Sigmoid colon (tissue), 7 donors: ENCODE data around the gene CNTROB. TPM values are rescaled to one million over a fixed set of nuclear protein-coding genes. Genes with fewer than 3 reads are reported as not detected.

Experiments used
- DNase-seq: peaks from one replicate; pipeline ENCODE4 v3.0.0-alpha.2; 2019
- H3K27ac ChIP-seq, 4 donors: fragments of 200-600 bp; sonication (generic); one replicate each; pipeline ENCODE4 v1.5.1; 2016 to 2019; ENCODE audit warnings: mild to moderate bottlenecking in 1 of 4
- H3K27me3 ChIP-seq, 3 donors: fragments of 200-600 bp; sonication (generic); one replicate each; pipeline ENCODE4 v1.5.1; 2019; ENCODE audit warnings: mild to moderate bottlenecking in 1 of 3
- H3K36me3 ChIP-seq, 4 donors: fragments of 200-600 bp; sonication (generic); one replicate each; pipeline ENCODE4 v1.5.1; 2016 to 2019
- H3K4me1 ChIP-seq, 4 donors: fragments of 200-600 bp; sonication (generic); one replicate each; pipeline ENCODE4 v1.5.1; 2017 to 2019
- H3K4me3 ChIP-seq, 4 donors: fragments of 200-600 bp; sonication (generic); one replicate each; pipeline ENCODE4 v1.5.1; 2017 to 2019; ENCODE audit warnings: mild to moderate bottlenecking in 2 of 4, moderate library complexity in 1 of 4
- H3K9me3 ChIP-seq, 4 donors: fragments of 200-600 bp in 3 of 4; sonication (generic) in 3 of 4; one replicate each; pipeline versions ENCODE4 v1.5.1 to v1.6.1; 2013 to 2019
- EP300 ChIP-seq, 4 donors: sonication (generic); formaldehyde crosslinking; IDR thresholded peaks; one replicate each; pipeline ENCODE4 v1.6.1; 2017; ENCODE audit warnings: antibody characterized with exemption in 4 of 4
- POLR2A ChIP-seq, 2 donors: fragments of 450-650 bp; IDR thresholded peaks; one replicate each; pipeline ENCODE4 v1.6.1; 2016; ENCODE audit warnings: antibody characterized with exemption in 2 of 2, mild to moderate bottlenecking in 2 of 2, moderate library complexity in 2 of 2
- POLR2AphosphoS5 ChIP-seq, 4 donors: sonication (generic); formaldehyde crosslinking; IDR thresholded peaks; one replicate each; pipeline ENCODE4 v1.6.1; 2017; ENCODE audit warnings: antibody characterized with exemption in 4 of 4
- WGBS, 2 donors: extraction: QIAGEN DNeasy Blood & Tissue Kit; methylation state at CpG; one replicate each; pipeline ENCODE4 v1.1.7; 2013; 5-methylcytosine and 5-hydroxymethylcytosine counted together
- intact Hi-C: fragments of 100-400 bp; cut with DNase I; formaldehyde crosslinking; loops from one replicate; pipeline ENCODE4 v1.15.1; 2023
- polyA plus RNA-seq, 3 donors: library from polyadenylated mRNA; stranded (reverse); fragments of 200-250 nt; gene quantifications; one replicate each; pipeline ENCODE4 v1.2.3, GENCODE V29; 2013
- total RNA-seq, 4 donors: library from RNA; depleted of rRNA; stranded (reverse); fragments of >200 nt; gene quantifications; one replicate each; pipeline ENCODE4 v1.1.0, GENCODE V29; 2016
- TF ChIP-seq, protein P1 (sequence below), 4 experiments: fragments of 450-650 bp in 3 of 4; fragments of 200-600 bp in 1 of 4; IDR thresholded peaks; one replicate each; pipeline ENCODE4 v1.5.1; 2016 to 2019; ENCODE audit warnings: antibody characterized with exemption in 4 of 4, mild to moderate bottlenecking in 3 of 4, moderate library complexity in 2 of 4
- donor health status: healthy with polysubstance abuse.
- donor health status: Bipolar disorder and iron deficiency.
- donor health status: healthy.

The CNTROB gene
- total and polyA plus RNA-seq, 7 donors = 11.8 to 40.4 (median 20.6) TPM

DNA sequence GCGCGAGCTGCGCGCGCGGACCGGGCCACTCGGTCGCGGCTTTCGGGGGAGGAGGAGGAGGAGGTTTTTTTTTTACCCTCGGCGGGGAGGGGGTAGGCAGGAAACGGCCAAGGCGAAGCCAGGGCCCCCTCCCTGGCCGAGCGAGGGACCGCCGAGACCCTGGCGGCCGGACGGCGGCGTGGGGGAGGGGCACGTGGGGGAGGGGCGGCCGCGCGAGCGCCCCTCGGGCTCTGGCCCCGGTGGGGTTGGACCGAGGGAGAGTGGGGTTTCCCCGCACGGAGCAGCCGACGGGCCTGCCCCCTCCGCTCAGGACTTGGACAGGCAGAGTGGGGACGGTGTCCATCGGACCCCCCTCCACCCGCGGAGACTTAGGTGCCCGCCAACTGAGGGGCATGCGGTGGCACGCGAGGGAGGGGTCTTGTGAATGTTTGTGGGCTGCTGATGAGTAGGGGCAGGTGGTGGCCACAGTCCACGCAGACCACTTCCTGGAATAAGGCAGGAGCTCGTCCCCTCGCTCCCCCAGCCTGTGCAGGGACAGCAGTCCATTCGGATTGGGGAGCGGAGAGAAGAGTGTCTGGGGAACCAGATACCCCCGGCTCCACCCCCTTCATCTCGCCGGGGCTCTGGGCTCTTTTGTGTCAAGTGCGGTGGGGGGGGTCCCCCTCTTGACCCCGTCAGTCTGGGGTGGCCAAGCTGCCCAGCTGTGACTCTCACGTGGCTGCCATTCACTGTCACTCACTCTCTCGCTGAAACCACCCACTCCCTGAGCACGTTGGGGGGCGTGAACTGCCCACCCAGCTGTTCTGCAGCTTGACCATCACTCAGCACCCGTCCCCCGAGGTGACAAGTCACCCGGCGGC lies 46.4 kb upstream of the CNTROB start:
- peak; percentile 80 for DNase-seq
- Histone ChIP-seq H3K4me3 (peak overlapping the region; percentile 68 to 94 (median 89)), H3K36me3 (peaks cover 0 to 8% (median under 1%) of the 10 kb centered on the region in 4 donors), H3K27me3 (no peaks in the 10 kb centered on the region), H3K27ac (peak overlapping the region; percentile 93 to 98 (median 95)), H3K9me3 (no peaks in the 10 kb centered on the region), H3K4me1 (peaks cover 0 to 80% (median 72%) of the 10 kb centered on the region in 4 donors)
- intact Hi-C loops = loop anchor here (2.0 kb wide), 1 partner anchor 29 kb away; no protein-coding TSS in a partner anchor
- TF ChIP-seq, protein P1, sequence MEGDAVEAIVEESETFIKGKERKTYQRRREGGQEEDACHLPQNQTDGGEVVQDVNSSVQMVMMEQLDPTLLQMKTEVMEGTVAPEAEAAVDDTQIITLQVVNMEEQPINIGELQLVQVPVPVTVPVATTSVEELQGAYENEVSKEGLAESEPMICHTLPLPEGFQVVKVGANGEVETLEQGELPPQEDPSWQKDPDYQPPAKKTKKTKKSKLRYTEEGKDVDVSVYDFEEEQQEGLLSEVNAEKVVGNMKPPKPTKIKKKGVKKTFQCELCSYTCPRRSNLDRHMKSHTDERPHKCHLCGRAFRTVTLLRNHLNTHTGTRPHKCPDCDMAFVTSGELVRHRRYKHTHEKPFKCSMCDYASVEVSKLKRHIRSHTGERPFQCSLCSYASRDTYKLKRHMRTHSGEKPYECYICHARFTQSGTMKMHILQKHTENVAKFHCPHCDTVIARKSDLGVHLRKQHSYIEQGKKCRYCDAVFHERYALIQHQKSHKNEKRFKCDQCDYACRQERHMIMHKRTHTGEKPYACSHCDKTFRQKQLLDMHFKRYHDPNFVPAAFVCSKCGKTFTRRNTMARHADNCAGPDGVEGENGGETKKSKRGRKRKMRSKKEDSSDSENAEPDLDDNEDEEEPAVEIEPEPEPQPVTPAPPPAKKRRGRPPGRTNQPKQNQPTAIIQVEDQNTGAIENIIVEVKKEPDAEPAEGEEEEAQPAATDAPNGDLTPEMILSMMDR (IDR thresholded peaks at IDR 0.05) = no peak
- peak in 2 of 4 donors; percentile 4 to 33 for TF ChIP-seq POLR2AphosphoS5 (IDR thresholded peaks at IDR 0.05)
- TF ChIP-seq POLR2A (IDR thresholded peaks at IDR 0.05) = no peak
- peak in 1 of 4 donors; percentile 1 for TF ChIP-seq EP300 (IDR thresholded peaks at IDR 0.05)
- WGBS, 2 donors = 1% methylated on average over 64 of the region's 64 CpGs

DNA sequence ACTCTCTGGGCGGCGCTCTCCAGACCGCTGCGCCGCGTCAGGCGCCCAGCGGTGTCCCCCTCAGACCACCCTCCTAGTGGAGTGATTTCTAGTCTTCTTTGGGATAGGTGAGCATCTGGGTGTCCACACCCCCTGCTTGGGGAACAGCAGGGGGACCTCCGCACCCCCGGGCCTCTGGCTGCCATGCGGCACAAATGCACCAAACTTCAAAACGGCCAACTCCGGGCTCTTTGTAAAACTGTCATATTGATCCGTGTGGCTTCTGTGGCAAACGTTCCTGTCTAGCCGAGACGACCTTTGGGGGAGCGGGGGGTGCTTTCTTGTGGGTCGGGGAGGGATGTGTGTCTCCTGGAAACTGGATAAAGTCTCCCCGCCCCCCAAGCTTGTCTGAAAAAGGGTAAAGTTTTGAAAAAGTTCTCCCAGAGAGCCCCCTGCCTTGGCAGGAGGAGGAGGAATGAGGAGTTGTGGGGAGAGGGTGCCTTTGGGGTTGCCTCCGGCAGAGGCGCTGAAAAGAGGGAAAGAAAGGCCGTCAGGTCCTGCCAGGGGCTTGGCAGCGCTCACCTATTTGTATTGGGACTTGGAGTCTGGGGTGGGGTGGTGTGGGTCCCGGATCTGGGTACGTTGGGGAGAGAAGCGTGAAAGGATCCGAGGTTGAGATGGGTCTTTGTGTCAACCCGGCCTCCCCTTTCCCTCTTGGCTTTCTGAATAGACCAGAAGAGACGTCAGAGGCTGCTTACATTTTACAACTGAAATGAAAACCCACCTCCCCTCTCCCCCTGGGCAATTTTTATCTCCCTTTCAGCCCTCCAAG lies 45.6 kb upstream of the CNTROB start:
- WGBS, 2 donors = 1% methylated on average over 30 of the region's 30 CpGs
- TF ChIP-seq, protein P1 (IDR thresholded peaks at IDR 0.05) = no peak
- TF ChIP-seq POLR2AphosphoS5 (IDR thresholded peaks at IDR 0.05) = no peak
- no peak for TF ChIP-seq POLR2A (IDR thresholded peaks at IDR 0.05)
- TF ChIP-seq EP300 (IDR thresholded peaks at IDR 0.05) = no peak
- H3K27me3 ChIP-seq = no peaks in the 10 kb centered on the region
- peaks cover 0 to 12% (median 9%) of the 10 kb centered on the region in 4 donors for H3K36me3 ChIP-seq
- peak overlapping the region; percentile 68 to 94 (median 89) for H3K4me3 ChIP-seq
- DNase-seq = peak; percentile 78
- peaks cover 0 to 81% (median 66%) of the 10 kb centered on the region in 4 donors for H3K4me1 ChIP-seq
- intact Hi-C loops = loop anchor here (2.0 kb wide), 1 partner anchor 28 kb away; no protein-coding TSS in a partner anchor
- peak overlapping the region; percentile 93 to 98 (median 95) for H3K27ac ChIP-seq
- no peaks in the 10 kb centered on the region for H3K9me3 ChIP-seq

DNA sequence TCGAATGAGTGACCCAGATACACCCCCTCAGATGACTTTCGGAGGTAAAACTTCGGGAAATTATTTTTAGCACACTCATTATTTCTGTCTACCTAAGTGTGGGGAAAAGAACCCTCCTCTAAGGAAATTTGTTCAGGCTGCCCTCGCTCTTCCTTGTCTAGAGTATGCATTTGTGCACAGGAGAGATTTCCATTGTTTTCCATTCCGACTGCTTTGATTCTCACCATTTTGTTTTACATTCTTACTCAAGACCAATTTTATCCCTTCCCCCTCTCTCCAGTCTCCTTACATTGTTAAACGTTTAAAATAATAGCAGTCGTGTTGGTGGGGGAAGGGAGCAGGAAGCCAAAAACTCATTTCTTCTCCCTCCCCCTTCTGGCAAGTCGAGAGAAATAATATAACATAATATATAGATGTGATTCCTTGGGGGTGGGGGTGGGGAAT lies 44.9 kb upstream of the CNTROB start:
- no peak for TF ChIP-seq POLR2A (IDR thresholded peaks at IDR 0.05)
- TF ChIP-seq EP300 (IDR thresholded peaks at IDR 0.05) = no peak
- TF ChIP-seq POLR2AphosphoS5 (IDR thresholded peaks at IDR 0.05) = no peak
- TF ChIP-seq, protein P1 (IDR thresholded peaks at IDR 0.05) = no peak
- H3K27me3 ChIP-seq = no peaks in the 10 kb centered on the region
- H3K27ac ChIP-seq = peak overlapping the region; percentile 93 to 98 (median 95)
- H3K36me3 ChIP-seq = peaks cover 0 to 18% (median 13%) of the 10 kb centered on the region in 4 donors
- 1 to 3% methylated on average over 8 of the region's 8 CpGs for WGBS, 2 donors
- H3K9me3 ChIP-seq = no peaks in the 10 kb centered on the region
- H3K4me1 ChIP-seq = peaks cover 0 to 75% (median 60%) of the 10 kb centered on the region in 4 donors
- intact Hi-C loops = loop anchor here (2.0 kb wide), 1 partner anchor 28 kb away; no protein-coding TSS in a partner anchor
- no peak for DNase-seq
- H3K4me3 ChIP-seq = peak overlapping the region; percentile 68 to 94 (median 89)

DNA sequence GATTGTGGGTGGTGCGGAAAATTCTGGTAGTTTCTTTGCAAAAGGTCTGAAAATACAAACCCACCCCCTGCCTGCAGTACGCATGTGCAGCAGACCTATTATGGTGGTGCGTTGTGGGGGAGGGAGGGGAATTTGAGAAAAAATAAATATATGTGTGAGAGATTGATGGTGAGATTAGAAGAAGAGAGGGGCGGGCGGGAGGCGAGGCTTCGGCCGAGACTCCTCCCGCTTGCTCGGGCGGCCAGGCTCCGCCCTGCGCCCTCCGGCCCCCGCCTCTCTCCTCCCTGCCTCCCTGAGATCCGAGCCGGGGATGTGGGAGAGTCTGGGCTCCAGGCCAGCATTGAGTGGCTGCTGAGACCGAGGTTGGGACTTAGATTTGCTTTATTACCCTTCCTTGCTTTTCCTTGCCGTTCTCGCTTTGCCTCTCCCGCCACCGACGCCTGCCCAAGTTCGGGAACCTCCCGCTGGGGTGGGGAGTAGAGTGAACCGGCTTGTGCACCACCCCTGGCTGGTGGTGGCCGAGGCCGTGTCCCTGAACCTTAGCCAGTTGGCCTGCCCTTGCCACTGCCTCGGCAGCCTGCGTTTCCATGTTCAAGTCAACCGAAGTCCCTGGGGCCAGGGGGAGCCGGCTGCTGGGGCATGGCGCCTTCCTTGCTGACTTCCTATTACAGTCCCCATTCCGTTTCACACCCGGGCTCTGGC lies 44.4 kb upstream of the CNTROB start:
- H3K36me3 ChIP-seq = peaks cover 0 to 24% (median 13%) of the 10 kb centered on the region in 4 donors
- TF ChIP-seq POLR2A (IDR thresholded peaks at IDR 0.05) = peak in 1 of 2 donors; percentile 51
- no peak for TF ChIP-seq EP300 (IDR thresholded peaks at IDR 0.05)
- peak; percentile 30 to 85 (median 76) for TF ChIP-seq POLR2AphosphoS5 (IDR thresholded peaks at IDR 0.05)
- TF ChIP-seq, protein P1 (IDR thresholded peaks at IDR 0.05) = no peak
- intact Hi-C loops = loop anchor here (2.0 kb wide), 3 partner anchors 27 to 45 kb away; partner anchors contain the start of genes CNTROB and NAA38
- no peaks in the 10 kb centered on the region for H3K27me3 ChIP-seq
- H3K27ac ChIP-seq = peak overlapping the region; percentile 93 to 98 (median 95)
- peaks cover 0 to 69% (median 56%) of the 10 kb centered on the region in 4 donors for H3K4me1 ChIP-seq
- H3K4me3 ChIP-seq = peak overlapping the region in 3 of 4 donors; percentile 89 to 94 (median 89)
- 0% methylated on average over 35 of the region's 35 CpGs for WGBS, 2 donors
- no peaks in the 10 kb centered on the region for H3K9me3 ChIP-seq
- DNase-seq = peak; percentile 98
